ENCODE measurements around the gene GP2.
A peak's percentile ranks its signal among the peaks of the same experiment; 100 is the strongest.
"Not testable (repeated sequence)": the region's sequence is repeated elsewhere in the genome, so short reads cannot be mapped to it uniquely, and the experiment has no call there.

GP2 gene

DNA sequence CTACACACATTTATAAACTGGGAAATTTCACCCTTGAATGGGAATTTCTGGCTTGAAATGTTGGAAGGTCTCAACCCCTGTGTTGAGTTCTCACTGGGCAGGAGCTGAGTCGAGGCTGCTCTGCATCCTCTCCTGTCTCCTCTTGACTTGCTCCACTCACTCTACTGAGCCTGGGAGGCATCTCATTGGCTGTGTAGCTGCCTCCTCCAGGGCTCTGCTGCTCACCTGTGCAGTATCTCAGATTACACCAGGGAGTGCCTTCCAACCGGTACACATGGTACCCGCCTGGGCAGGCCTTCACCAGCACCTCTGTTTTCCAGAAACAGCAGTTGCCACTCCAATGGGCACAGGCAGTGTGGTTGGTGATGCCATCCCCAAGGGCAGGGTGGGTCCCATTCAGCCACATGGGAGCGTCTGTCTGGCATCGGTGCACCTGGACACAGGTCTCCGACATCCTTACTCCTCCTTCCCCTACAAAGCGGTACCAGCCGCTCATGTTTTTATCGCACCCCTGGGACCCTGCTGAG lies 3.7 kb downstream of the GP2 start:
- DNase-seq: peak; percentile 49 to 73

DNA sequence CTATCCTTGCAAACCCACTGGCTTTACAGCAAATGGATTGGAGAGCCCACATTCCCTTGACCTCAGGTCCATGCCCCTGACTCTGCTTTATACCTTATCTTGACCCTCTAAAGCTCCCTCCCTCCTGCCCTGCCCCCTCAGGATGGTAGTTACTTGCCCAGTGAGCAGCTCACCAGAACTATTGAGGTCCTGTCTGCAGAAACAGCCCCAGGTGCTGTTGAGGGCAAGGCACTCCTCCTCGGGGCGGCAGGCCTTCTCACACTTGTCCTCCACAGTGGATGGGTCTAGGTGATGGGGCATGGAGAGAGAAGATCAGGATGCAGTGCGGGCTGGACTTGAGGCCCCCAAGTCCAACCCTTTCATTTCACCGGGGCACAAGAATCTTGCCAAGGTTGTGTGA lies 4.6 kb downstream of the GP2 start:
- DNase-seq: no peak

DNA sequence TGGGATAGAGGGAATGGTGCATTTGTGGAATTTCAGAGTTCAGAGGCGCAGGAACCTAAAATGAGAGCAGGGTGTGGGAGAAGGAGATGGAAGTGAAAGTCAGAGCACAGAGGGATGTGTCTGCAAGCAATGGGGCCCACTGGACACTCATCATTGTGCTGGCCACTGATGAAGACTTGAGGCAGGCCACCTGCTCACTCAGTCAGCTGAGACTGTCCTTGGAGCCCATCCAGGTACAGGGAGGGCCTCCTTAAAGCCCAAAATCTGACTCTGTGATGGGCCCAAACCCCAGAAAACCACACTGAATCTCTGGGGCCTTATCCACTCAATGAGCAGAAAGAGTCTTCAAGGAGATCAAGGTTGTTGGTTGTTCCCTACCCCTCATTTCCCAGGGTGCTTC lies 5.6 kb downstream of the GP2 start:
- no peak for DNase-seq

DNA sequence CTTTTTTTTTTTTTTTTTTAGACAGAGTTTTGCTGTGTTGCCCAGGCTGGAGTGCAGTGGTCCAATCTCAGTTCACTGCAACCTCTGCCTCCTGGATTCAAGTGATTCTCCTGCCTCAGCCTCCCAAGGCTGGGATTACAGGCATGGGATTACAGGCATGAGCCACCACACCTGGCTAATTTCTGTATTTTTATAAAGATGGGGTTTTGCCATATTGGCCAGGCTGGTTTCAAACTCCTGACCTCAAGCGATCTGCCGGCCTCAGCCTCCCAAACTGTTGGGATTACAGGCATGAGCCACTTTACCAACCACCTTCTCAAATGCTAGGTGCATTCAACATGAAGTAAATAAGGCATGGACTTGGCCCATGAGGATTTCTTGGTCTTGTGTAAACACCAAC lies 6.3 kb downstream of the GP2 start:
- DNase-seq: not testable (repeated sequence)

DNA sequence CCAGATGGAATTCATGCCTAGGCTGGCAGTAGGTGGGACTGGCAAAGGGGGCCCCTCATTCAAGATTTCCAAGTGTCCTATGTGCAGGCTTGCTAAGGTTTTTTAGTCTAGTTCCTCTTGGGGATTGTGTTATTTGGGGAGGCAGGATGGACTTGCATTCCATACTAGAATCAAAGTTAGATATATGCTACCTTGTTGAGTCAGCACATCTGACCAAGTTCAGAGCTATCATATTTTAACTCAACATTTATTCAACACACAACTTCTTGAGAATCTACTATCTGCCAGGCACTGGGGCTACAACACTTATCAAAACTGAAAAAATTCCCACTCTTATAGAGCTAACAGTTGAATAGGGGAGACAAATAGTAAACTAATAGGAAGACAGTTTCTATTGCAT lies 6.7 kb downstream of the GP2 start:
- no peak for DNase-seq

DNA sequence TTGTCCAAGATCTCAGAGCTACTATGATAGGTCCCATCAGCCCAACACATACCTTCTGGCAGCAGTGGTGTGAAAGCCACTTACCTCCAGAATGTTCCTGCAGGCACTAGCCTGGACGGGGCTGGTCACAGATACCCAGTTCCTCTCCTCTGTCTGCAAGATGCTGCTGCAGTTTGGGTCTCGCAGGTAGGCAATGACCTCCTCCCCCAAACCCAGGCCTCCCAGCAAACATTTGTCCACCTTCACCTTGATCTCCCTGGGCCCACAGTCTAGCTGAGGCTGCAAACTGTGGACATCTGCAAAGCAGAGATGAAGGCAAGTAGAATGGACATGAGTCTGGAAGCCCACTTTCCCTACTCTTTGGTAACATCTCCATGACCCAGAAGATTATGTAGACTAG lies 7.1 kb downstream of the GP2 start:
- no peak for DNase-seq

DNA sequence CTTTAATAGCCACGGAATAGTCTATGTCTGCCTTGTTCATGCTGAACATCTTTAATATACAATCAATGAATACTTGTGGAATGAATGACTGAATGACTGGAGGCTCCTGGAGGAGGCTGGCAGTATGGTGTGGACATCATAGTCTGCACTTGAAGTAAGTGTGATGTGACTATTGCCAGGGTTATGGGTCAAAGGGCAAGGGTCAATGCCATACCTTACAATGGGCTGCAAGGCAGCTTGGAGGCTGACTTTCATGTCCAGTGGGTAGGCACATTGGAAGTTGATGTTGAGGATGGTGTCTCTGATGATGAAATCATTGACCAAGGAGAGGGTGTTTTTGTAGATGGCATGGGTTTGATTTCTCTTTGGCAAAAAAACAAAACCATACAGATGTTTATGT lies 7.9 kb downstream of the GP2 start:
- DNase-seq: no peak

DNA sequence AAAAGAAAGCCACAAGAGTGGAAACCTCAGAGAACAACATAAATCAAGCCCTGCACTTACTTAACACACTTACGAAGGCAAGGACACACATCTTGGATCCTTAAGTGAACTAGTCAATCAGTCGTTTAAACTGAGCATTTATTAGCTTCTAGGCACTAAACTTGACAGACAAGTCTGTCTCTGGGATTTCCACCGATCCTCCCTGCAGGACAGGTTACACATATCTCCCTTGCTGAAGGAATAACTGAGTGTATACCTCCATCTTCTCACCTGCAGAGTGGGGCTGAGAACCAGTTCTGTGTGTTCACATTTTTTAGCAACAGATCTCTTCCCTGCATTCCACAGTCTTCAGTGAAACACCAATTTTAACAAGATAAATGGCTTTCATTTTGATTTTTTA lies 8.9 kb downstream of the GP2 start:
- DNase-seq: no peak

DNA sequence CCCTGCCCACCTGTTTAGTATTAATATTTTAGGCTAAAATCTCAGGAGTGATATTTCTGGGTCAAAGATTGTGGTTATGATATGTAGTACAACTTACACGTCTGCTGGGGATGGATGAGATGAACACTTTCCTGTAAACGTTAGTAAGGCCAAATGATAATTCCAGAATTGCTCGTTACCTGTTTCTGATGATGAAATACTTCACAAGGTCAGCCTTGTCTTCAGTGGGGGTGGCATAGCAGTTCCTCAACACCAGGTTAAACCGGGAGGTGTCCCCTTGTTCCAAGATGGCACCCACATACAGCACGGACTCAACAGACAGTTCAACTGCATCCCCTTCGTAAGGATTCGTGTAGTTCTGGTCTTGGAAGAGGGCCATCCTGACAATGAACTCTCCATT lies 9.3 kb downstream of the GP2 start:
- DNase-seq: no peak

DNA sequence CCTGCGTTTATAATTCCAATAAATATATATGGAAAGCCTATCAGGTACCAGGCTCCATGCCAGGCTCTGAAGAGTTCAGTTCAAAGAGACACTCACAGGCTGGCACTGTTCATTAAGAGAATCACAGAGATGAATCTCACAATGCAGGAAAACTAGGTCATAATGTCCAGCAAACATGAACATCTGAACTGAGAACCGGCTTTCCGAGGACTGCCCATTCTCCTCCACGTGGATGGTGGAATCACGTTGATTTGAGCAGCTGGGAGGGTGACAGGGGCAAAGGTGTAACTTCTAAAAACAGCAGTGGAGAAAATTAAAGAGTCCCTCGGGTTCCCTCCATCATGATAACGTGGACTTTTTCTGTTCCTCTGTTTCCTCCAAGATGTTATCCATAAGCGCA lies 10.2 kb downstream of the GP2 start:
- no peak for DNase-seq

DNA sequence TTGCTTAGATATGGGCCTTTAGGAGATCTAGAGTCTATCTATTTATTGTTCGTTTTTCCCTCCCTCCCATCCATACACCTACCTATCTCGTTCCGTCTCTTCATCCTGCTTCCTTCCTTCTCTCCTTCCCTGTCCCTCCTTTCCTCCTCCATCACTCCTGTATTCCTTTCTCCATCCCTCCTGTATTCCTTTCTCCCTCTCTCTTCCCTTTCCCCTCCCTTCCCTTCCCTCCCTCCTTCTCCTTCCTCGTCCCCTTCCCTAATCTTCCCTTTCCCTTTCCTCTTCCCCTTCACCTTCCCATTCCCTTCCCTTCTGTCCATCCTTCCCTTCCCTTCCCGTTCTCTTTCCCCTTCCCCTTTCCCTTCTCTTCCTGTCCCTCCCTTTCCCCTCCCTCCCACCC lies 10.6 kb downstream of the GP2 start:
- no peak for DNase-seq

DNA sequence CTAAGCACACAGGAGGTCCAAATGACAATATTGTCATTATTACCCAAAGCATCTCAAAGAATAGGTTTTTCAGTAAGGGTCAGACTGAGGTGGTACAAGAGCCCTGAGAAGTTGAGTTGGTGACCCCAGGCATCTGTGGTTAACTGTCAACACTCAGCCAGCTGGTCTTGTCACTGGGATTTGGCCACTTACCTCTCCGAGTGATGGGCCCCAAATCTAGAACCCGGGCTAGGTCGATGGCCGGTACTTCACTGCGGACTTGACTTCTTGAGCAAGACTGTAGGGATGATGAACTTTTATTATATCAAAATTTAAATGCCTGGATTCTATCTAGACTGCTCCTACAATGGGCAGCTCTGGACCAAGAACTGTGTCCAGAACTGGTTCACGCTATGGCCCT lies 11.5 kb downstream of the GP2 start:
- no peak for DNase-seq

DNA sequence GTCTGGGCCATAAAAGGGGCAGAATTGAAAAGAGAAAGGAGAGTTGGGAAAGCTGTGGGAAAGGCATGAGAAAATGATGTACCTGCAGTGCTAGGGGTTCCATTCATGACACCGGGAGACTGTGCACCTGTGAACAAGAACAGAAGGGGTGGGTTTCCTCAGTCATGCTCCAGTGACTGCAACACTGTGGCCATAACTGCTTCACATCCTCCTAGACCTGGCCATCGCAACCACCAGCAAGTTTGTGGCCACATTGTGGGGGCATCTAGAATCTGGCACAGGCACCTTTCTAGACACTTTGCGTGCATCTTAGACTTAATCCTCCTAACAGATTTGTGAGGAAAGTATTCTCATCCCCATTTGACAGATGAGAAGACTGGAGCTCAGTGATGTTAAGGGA lies 12.7 kb downstream of the GP2 start:
- DNase-seq: no peak

DNA sequence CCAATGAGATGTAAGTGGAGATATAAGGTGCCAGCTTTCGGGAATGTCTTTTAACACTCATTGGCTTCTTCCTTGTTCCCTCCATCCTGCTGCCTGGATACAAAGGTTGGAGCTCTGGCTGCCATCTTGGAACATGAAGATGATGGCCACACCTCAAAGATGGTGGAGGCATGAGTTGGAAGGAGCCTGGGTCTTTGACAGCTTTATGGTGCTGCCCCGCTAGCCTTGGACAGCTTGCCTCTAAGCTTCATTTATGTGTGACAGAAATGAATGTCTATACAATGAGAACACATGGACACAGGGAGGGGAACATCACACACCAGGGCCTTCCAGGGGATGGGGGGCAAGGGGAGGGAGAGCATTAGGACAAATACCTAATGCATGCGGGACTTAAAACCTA lies 13.6 kb downstream of the GP2 start:
- DNase-seq: no peak

DNA sequence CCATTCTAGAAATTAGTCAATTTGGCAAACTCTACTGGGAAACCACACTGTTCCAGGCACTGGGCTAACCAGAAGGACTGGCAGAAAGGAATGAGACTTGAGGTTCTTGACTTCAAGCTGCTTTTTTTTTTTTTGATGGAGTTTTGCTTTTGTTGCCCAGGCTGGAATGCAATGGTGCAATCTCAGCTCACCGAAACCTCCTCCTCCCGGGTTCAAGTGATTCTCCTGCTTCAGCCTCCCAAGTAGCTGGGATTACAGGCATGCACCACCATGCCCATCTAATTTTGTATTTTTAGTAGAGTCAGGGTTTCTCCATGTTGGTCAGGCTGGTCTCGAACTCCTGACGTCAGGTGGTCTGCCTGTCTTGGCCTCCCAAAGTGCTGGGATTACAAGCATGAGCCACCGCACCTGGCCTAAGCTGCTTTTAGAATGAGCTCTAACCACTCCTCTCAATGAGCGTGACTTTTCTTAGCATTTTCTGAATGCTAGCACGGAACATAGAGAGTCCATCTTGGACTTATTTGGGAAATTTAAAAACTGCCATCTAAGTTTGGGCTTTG lies 14.7 kb downstream of the GP2 start:
- not testable (repeated sequence) for DNase-seq

DNA sequence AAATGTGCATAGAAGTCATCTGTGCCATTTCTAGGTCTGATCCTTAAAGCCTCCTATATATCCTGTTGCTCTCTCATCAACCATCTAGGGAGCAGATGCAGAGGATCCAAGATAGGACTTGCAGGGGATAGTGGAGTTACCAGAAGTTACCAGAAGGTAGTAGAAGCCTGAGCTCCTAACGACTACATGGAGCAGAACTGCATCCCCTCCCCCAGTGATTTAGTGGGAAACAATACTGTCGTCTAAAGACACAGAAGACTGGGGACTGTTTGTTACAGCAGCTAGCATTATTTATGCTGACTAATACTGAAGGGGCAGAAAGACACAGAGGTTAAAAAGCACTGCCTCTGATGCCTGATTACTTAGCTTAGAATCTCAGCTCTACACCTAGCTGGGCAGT lies 15.8 kb downstream of the GP2 start:
- DNase-seq: no peak

DNA sequence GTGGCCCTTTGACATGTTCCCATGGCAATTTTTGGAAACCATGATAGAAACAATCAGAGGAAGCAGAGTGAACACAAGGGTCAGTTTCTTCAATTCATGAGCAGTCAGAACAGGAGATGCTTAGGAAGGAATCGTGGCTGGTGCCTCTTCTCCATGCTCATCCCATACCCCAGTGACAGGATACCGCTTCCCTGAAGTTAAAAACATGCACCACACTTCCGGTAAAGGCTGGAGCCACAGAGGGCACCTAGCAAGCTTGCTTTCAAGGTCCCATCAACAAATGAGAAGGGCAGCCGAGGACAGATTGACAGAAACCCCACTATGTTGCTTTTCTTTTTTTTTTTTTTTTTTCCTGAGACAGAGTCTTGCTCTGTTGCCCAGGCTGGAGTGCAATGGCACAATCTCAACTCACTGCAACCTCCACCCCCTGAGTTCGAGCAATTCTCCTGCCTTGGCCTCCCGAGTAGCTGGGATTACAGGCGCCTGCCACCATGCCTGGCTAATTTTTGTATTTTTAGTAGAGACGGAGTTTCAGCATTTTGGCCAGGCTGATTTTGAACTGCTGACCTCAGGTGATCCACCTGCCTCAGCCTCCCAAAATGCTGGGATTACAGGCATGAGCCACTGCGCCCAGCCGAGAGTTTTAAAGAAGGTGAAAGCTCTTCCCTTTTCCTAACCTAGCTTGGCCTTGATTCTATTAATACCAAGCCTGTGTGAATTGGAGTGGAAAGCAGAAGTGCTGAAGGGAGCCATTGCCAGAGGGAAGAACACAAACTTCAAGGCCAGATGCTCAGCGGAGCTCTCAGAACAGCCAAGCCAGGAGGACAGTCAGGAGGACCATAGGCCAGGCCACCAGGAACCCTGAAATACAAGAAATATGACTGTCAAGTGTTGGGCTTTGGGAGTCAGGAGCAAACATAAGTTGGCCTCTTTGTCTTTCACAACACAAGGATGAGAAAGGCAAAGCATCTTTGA lies 16.6 kb downstream of the GP2 start:
- DNase-seq: no peak

DNA sequence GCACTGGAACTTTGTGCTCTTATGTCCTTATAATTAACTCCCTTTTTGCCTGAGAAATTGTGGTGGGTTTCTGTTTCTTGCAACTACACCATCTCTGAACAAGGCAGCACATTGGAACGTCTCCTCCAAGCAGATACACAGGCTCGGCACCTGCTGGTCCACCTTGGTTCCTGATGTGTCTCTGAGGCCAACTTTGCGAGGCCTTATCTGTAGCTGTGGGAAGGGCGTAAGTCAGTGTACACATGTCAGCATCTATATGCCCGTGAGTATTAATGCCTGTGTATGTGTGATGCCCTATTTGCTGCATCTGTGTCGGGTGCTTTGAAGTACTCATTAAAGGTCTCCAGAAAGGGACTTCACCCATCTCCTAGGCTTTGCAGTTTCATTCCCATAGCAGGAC lies 17.5 kb downstream of the GP2 start:
- no peak for DNase-seq

DNA sequence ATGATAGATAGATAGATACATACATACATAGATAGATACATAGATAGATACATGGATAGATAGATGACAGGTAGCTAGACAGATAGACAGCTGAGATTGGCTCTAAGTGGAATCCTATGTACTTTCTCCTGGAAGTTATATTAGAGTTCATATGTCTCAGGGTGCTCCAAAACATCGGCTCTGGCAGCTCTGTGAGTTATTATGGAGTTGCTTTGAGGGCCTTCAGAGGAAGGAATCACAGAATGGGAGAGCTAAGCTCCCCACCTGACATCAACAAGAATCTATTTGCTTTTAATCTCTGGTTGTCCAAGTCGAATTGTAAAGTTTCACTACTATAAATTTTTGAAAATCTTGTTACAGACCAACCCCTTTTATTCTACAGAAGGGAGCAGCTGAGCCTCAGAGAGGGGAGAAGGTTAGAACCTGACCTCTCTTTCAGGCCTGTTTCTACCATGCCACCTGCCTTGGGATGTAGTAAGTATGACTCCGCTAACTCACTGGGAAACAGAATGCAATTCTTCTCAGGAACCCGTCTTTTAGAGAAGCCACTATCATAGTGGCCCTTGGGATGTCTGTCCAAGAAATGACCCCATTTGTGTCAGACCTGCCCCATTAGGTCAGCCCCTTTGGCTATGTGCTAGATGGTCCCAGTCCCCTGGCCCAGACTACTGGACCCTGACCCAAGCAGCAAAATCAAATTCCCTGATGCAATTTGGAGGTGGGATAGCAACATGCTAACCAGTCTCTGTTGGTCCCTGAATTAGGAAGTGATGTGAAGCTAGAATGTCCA lies 18.3 kb downstream of the GP2 start:
- no peak for DNase-seq

DNA sequence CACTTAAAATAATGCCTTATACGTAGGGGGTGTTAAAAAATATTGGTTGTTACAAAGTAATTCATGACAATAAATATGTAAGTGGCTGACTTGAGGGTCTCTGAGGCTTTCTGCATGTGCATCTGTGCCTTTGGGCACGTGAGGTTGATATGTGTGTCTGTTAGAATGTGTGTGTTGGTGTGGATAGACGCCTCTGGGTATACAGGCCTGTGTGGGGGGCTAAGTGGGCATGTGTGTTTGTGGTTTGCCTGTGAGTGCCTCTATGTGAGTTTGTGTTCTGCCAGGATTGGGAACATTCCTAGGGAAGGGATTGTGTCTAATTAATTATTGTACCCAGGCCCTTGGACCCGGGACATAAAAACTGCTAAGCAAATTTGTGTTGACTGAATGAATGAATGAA lies 19.0 kb downstream of the GP2 start:
- DNase-seq: no peak

DNA sequence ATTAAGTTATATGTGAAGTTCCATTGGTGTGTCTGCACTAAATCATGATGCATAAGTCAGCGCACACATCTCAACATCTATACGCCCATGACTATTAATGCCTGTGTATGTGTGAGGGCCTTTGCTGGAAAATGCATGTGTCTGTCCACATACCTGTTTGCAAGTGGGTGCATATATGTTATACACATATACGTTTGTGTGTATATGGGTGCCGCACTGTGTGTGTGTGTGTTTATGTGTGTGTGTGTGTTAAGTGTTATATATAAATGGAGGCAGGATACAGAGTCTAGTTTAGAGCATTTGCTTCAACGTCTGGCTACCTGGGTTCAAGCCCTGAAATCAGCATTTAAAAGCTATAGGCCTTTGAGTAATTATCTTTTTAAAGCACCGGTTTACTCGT lies 19.5 kb downstream of the GP2 start:
- no peak for DNase-seq

DNA sequence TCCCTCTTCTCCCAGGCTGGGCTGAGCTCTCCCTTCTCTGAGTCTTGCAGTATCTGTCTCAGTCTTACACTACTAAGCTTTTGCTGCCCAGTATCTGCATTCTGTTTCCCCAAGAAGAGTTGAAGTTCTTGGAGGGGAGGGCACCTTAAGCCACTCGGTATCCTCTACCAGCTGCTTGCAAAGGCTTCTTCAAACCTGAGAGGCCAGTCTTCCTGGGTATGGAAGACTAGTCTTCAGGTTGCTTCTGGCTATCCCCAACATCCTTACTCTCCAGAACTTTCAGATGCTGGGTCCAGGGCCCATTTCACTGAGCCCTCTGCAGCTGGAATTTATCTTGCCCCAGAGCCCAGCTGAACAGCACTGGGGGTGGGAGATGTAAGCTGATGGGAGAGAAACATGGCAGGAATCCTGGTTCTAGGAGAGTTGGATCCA lies 20.1 kb downstream of the GP2 start:
- no peak for DNase-seq

DNA sequence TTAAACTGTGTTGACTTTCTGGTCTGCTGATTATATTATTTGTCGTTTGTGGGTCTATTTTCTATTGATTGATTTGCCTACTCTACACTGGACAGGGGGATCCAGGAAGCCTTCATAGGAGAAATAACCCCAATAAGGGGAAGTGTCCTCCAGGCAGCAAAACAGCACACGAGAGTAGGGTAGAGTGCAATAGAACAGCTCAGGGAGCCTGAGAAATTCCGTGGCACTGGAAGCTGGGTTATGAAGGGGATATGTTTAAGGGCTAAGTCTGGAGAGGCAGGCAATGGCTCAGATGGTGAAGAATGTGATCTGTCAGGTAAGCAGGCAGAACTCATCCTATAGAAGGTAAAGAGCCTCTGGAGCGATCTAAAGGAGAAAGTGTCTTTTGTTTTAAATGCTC lies 20.9 kb downstream of the GP2 start:
- no peak for DNase-seq

DNA sequence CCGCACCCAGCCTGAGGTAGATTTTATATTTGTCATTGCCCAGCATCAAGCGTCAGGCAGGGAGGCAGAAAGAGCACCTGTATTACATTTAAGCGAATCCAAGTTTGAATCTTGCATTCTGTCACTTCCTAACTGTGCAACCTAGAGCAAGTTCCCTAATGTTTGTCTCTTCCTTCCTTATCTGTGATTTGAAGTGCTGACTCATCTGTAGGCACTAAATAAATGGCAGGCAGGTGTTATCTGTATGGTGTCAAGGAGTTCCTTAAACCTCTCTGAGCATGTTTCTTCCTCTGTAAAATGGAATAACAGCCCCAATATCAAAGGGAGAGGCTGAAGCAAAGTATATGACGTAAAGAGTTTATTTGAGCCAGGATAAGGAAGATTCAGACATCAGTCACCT lies 24.3 kb downstream of the GP2 start:
- DNase-seq: no peak

Measured in NCI-H187 (cell line).